H9 (cell line): ENCODE data around the gene MFSD11. TPM values are rescaled to one million over a fixed set of nuclear protein-coding genes. Genes with fewer than 3 reads are reported as not detected.

Experiments
- DNase-seq: peaks from one replicate; pipeline ENCODE4 v3.0.0-alpha.2; 2017
- H2AFZ ChIP-seq: one replicate; pipeline ENCODE4 v1.6.1; 2013; ENCODE audit warnings: mild to moderate bottlenecking, low read length, control low read depth, moderate library complexity
- H2AK5ac ChIP-seq: 2 replicates; pipeline ENCODE4 v1.6.1; 2013; ENCODE audit warnings: low read length, control low read depth, mixed read lengths; ENCODE audit not compliant: insufficient read length
- H2BK120ac ChIP-seq: one replicate; pipeline ENCODE4 v1.6.1; 2013; ENCODE audit warnings: low read depth, mild to moderate bottlenecking, low read length, control low read depth, inconsistent platforms; ENCODE audit not compliant: poor library complexity, severe bottlenecking
- H2BK12ac ChIP-seq: 2 replicates; pipeline ENCODE4 v1.6.1; 2013; ENCODE audit warnings: low read length, control low read depth, mixed read lengths, low read depth; ENCODE audit not compliant: insufficient read length
- H2BK15ac ChIP-seq: 2 replicates; pipeline ENCODE4 v1.6.1; 2013; ENCODE audit warnings: low read depth, low read length, control low read depth
- H2BK20ac ChIP-seq: one replicate; pipeline ENCODE4 v1.6.1; 2013; ENCODE audit warnings: low read depth, mild to moderate bottlenecking, low read length, control low read depth, inconsistent platforms; ENCODE audit not compliant: poor library complexity, severe bottlenecking
- H2BK5ac ChIP-seq: 2 replicates; pipeline ENCODE4 v1.6.1; 2013; ENCODE audit warnings: low read length, control low read depth, mixed read lengths; ENCODE audit not compliant: insufficient read length
- H3K14ac ChIP-seq: 2 replicates; pipeline ENCODE4 v1.6.1; 2013; ENCODE audit warnings: low read length, control low read depth; ENCODE audit not compliant: insufficient read depth
- H3K18ac ChIP-seq: 2 replicates; pipeline ENCODE4 v1.6.1; 2013; ENCODE audit warnings: low read depth, mild to moderate bottlenecking, mixed read lengths, low read length, control low read depth; ENCODE audit not compliant: insufficient read length
- H3K23ac ChIP-seq: 2 replicates; pipeline ENCODE4 v1.6.1; 2013; ENCODE audit warnings: low read length, control low read depth, mixed read lengths, low read depth; ENCODE audit not compliant: insufficient read length
- H3K23me2 ChIP-seq: 2 replicates; pipeline ENCODE4 v1.6.1; 2013; ENCODE audit warnings: low read depth, mild to moderate bottlenecking, mixed read lengths, low read length, control low read depth; ENCODE audit not compliant: insufficient read length, poor library complexity, severe bottlenecking
- H3K27ac ChIP-seq: 2 replicates; pipeline ENCODE4 v1.5.1; 2013; ENCODE audit warnings: low read length, control low read depth, mixed read lengths, low read depth; ENCODE audit not compliant: insufficient read length
- H3K27me3 ChIP-seq: 2 replicates; pipeline ENCODE4 v1.6.1; 2013; ENCODE audit warnings: low read length, control low read depth, inconsistent platforms; ENCODE audit not compliant: insufficient read depth
- H3K4ac ChIP-seq: 2 replicates; pipeline ENCODE4 v1.6.1; 2013; ENCODE audit warnings: low read depth, mild to moderate bottlenecking, control low read depth, inconsistent platforms, low read length, moderate library complexity
- H3K4me1 ChIP-seq: 2 replicates; pipeline ENCODE4 v1.6.1; 2013; ENCODE audit warnings: low read length, control low read depth, inconsistent platforms; ENCODE audit not compliant: insufficient read depth
- H3K4me2 ChIP-seq: 2 replicates; pipeline ENCODE4 v1.6.1; 2013; ENCODE audit warnings: low read length, control low read depth, mixed read lengths; ENCODE audit not compliant: insufficient read length, insufficient read depth
- H3K56ac ChIP-seq: 2 replicates; pipeline ENCODE4 v1.6.1; 2013; ENCODE audit warnings: low read depth, mild to moderate bottlenecking, mixed read lengths, low read length, control low read depth; ENCODE audit not compliant: insufficient read length
- H3K79me1 ChIP-seq: 2 replicates; pipeline ENCODE4 v1.6.1; 2013; ENCODE audit warnings: low read depth, mild to moderate bottlenecking, moderate library complexity, low read length, control low read depth, inconsistent platforms; ENCODE audit not compliant: insufficient read depth, poor library complexity, severe bottlenecking
- H3K79me2 ChIP-seq: 2 replicates; pipeline ENCODE4 v1.6.1; 2013; ENCODE audit warnings: low read length, control low read depth, inconsistent platforms; ENCODE audit not compliant: insufficient read depth
- H3K9ac ChIP-seq: 2 replicates; pipeline ENCODE4 v1.6.1; 2013; ENCODE audit warnings: low read length, control low read depth, mixed read lengths; ENCODE audit not compliant: insufficient read length; ENCODE audit errors: extremely low read depth
- H3K9me3 ChIP-seq: one replicate; pipeline ENCODE4 v1.6.1; 2013; ENCODE audit warnings: low read depth, low read length, inconsistent platforms; ENCODE audit not compliant: control insufficient read depth
- H3T11ph ChIP-seq: one replicate; pipeline ENCODE4 v1.6.1; 2013; ENCODE audit warnings: mild to moderate bottlenecking, low read length, control low read depth, inconsistent platforms
- H4K20me1 ChIP-seq: one replicate; pipeline ENCODE4 v1.6.1; 2013; ENCODE audit not compliant: control insufficient read depth, insufficient read length, insufficient read depth
- H4K5ac ChIP-seq: 2 replicates; pipeline ENCODE4 v1.6.1; 2013; ENCODE audit warnings: low read depth, mild to moderate bottlenecking, mixed read lengths, low read length, control low read depth; ENCODE audit not compliant: insufficient read length
- H4K8ac ChIP-seq: replicated peaks from 2 replicates; pipeline ENCODE4 v1.6.1; 2013; ENCODE audit warnings: low read length, control low read depth, mixed read lengths, low read depth; ENCODE audit not compliant: insufficient read length
- H4K91ac ChIP-seq: 2 replicates; pipeline ENCODE4 v1.6.1; 2013; ENCODE audit warnings: low read depth, mild to moderate bottlenecking, moderate library complexity, mixed read lengths, low read length, control low read depth; ENCODE audit not compliant: insufficient read length
- H3K27ac Mint-ChIP-seq, 3 experiments: 2 replicates in 2 of 3; 3 replicates in 1 of 3; pipeline ENCODE4 v1.8.0; 2020 to 2021; ENCODE audit warnings: mixed read lengths in 3 of 3, mild to moderate bottlenecking in 1 of 3, moderate library complexity in 1 of 3
- H3K27me3 Mint-ChIP-seq: 2 replicates; pipeline ENCODE4 v1.8.0; 2021; ENCODE audit warnings: low read depth, mild to moderate bottlenecking, moderate library complexity, mixed read lengths
- H3K36me3 Mint-ChIP-seq, 3 experiments: 2 replicates in 2 of 3; 3 replicates in 1 of 3; pipeline ENCODE4 v1.8.0; 2020 to 2021; ENCODE audit warnings: low read depth in 3 of 3, mixed read lengths in 3 of 3; ENCODE audit not compliant: insufficient read depth in 1 of 3
- H3K4me1 Mint-ChIP-seq, 2 experiments: 2 replicates each; pipeline ENCODE4 v1.8.0; 2020; ENCODE audit warnings: mixed read lengths in 2 of 2
- H3K4me3 Mint-ChIP-seq, 2 experiments: 2 replicates in 1 of 2; 3 replicates in 1 of 2; pipeline ENCODE4 v1.8.0; 2020 to 2021; ENCODE audit warnings: mild to moderate bottlenecking in 2 of 2, mixed read lengths in 2 of 2, moderate library complexity in 1 of 2
- H3K9me3 Mint-ChIP-seq, 2 experiments: 2 replicates in 1 of 2; 3 replicates in 1 of 2; pipeline ENCODE4 v1.8.0; 2020; ENCODE audit warnings: mild to moderate bottlenecking in 2 of 2, mixed read lengths in 2 of 2, moderate library complexity in 1 of 2
- CTCF ChIP-seq: fragments of 200-600 bp; sonication (generic); conservative IDR thresholded peaks from 3 replicates; pipeline ENCODE4 v1.8.0; 2021; ENCODE audit warnings: antibody characterized with exemption, mild to moderate bottlenecking
- WGBS: extraction: QIAGEN DNeasy Blood & Tissue Kit; methylation state at CpG from one replicate; pipeline ENCODE4 v1.1.7; 2013; ENCODE audit warnings: missing lambda C conversion rate, low lambda C conversion rate, mixed read lengths; ENCODE audit not compliant: insufficient read length; ENCODE audit errors: extremely low coverage; 5-methylcytosine and 5-hydroxymethylcytosine counted together
- total RNA-seq: library from RNA; stranded (reverse); gene quantifications from 2 replicates; pipeline ENCODE4 v1.2.1, GENCODE V29; 2021

The MFSD11 gene
- total RNA-seq, 1 experiment from 2014 or later, result 19.9 TPM

- H3K36me3 Mint-ChIP-seq, result peaks cover 32 to 80% (median 78%) of the 10 kb centered on the region in 3 experiments; a peak in 6 of 7 replicates
- no peak overlapping the region for H3K4me3 Mint-ChIP-seq
Observed at GRCh38 chr17:76721463-76721862, 16.5 kb upstream of the MFSD11 start.

More at GRCh38 chr17:76721463-76721862, 16.5 kb upstream of the MFSD11 start:
- Histone ChIP-seq H3K9ac (no peak overlapping the region), H3K23ac (no peak overlapping the region), H2BK120ac (no peak overlapping the region), H2BK12ac (no peak overlapping the region), H3K4me1 (no peaks in the 10 kb centered on the region), H3K79me2 (0 out of 2 replicates have a peak, but pooled peaks cover 3% of the 10 kb centered on the region), H3T11ph (no peak overlapping the region), H2BK5ac (no peak overlapping the region), H3K27ac (no peak overlapping the region), H3K9me3 (no peaks in the 10 kb centered on the region), H3K18ac (no peak overlapping the region), H4K8ac (no peak overlapping the region), H2BK20ac (no peak overlapping the region), H2BK15ac (no peak overlapping the region), H4K91ac (no peak overlapping the region), H3K27me3 (no peaks in the 10 kb centered on the region), H3K23me2 (peaks cover 6% of the 10 kb centered on the region), H2AK5ac (no peak overlapping the region), H3K14ac (no peak overlapping the region), H3K4ac (no peak overlapping the region), H3K4me2 (no peak overlapping the region), H2AFZ (no peak overlapping the region), H3K79me1 (no peaks in the 10 kb centered on the region), H4K20me1 (no peaks in the 10 kb centered on the region), H3K56ac (no peak overlapping the region), H4K5ac (no peak overlapping the region)
- H3K27me3 Mint-ChIP-seq, result no peaks in the 10 kb centered on the region
- H3K4me1 Mint-ChIP-seq, result peaks cover 8% of the 10 kb centered on the region in 2 experiments
- no peak for DNase-seq
- TF ChIP-seq CTCF, result no peak
- WGBS, result no CpG with 5 or more reads among the region's 10 CpGs
- H3K9me3 Mint-ChIP-seq, result no peaks in the 10 kb centered on the region
- no peak overlapping the region for H3K27ac Mint-ChIP-seq
